Measurements from ENCODE around the gene INPP5A.
"Not testable (repeated sequence)": the region's sequence is repeated elsewhere in the genome, so short reads cannot be mapped to it uniquely, and the experiment has no call there.

DNA sequence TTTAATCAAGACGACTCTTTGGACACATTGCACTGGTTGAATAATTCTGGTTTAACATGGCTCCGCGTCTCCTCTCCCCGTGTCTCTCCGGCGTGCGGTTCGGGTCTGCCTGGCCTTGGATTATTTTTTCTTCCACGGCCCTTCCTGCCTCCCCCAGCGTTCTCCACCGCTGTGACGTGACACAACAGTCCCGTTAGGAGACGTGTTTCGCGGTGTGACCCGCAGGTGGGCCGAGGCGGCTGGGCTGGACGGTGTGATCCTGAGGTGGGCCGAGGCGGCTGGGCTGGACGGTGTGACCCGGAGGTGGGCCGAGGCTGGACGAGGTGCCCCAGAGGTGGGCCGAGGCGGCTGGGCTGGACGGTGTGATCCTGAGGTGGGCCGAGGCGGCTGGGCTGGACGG is 260.4 kb downstream of the INPP5A start:
- TF ChIP-seq, protein P1, sequence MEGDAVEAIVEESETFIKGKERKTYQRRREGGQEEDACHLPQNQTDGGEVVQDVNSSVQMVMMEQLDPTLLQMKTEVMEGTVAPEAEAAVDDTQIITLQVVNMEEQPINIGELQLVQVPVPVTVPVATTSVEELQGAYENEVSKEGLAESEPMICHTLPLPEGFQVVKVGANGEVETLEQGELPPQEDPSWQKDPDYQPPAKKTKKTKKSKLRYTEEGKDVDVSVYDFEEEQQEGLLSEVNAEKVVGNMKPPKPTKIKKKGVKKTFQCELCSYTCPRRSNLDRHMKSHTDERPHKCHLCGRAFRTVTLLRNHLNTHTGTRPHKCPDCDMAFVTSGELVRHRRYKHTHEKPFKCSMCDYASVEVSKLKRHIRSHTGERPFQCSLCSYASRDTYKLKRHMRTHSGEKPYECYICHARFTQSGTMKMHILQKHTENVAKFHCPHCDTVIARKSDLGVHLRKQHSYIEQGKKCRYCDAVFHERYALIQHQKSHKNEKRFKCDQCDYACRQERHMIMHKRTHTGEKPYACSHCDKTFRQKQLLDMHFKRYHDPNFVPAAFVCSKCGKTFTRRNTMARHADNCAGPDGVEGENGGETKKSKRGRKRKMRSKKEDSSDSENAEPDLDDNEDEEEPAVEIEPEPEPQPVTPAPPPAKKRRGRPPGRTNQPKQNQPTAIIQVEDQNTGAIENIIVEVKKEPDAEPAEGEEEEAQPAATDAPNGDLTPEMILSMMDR (conservative IDR thresholded peaks at IDR 0.05), result not testable (repeated sequence)
- TF ChIP-seq ZFX (IDR thresholded peaks at IDR 0.05), result not testable (repeated sequence)
